Measurements from ENCODE around the gene GLOD4. TPM values are rescaled to one million over a fixed set of nuclear protein-coding genes. Genes with fewer than 3 reads are reported as not detected.

GLOD4 gene
- total RNA-seq, 4 donors from 2014 or later: 52.0 to 94.8 (median 72.0) TPM

- DNase-seq: no peak
- Histone ChIP-seq H3K36me3 (peaks cover 0 to 41% (median 0%) of the 10 kb centered on the region in 3 donors), H3K4me1 (peaks cover 0 to 12% (median 10%) of the 10 kb centered on the region in 4 donors), H3K4me3 (no peak overlapping the region), H3K27me3 (no peaks in the 10 kb centered on the region), H3K27ac (no peak overlapping the region), H3K9me3 (no peaks in the 10 kb centered on the region)
- TF ChIP-seq CTCF (IDR thresholded peaks at IDR 0.05) (no peak), POLR2A (IDR thresholded peaks at IDR 0.05) (no peak)
These were observed 35.1 kb downstream of the GLOD4 start for GRCh38 chr17:746783-747629.

GRCh38 chr17:746181-746580 is 35.9 kb downstream of the GLOD4 start:
- peaks cover 0 to 49% (median 0%) of the 10 kb centered on the region in 3 donors for H3K36me3 ChIP-seq
- H3K9me3 ChIP-seq: no peaks in the 10 kb centered on the region
- H3K27me3 ChIP-seq: no peaks in the 10 kb centered on the region
- no peak for TF ChIP-seq POLR2A (IDR thresholded peaks at IDR 0.05)
- no peak for TF ChIP-seq CTCF (IDR thresholded peaks at IDR 0.05)
- H3K4me1 ChIP-seq: peaks cover 0 to 11% (median 8%) of the 10 kb centered on the region in 4 donors
- no peak overlapping the region for H3K27ac ChIP-seq
- DNase-seq: no peak
- H3K4me3 ChIP-seq: no peak overlapping the region

- no peak for DNase-seq
- Histone ChIP-seq H3K27ac (no peak overlapping the region), H3K4me1 (peaks cover 0 to 3% (median under 1%) of the 10 kb centered on the region in 4 donors), H3K27me3 (no peaks in the 10 kb centered on the region), H3K4me3 (no peak overlapping the region), H3K36me3 (peaks cover 0 to 53% (median 0%) of the 10 kb centered on the region in 3 donors), H3K9me3 (no peaks in the 10 kb centered on the region)
- TF ChIP-seq POLR2A (IDR thresholded peaks at IDR 0.05): no peak
- TF ChIP-seq CTCF (IDR thresholded peaks at IDR 0.05): no peak
These were observed 36.7 kb downstream of the GLOD4 start for GRCh38 chr17:745406-745805.

GRCh38 chr17:744937-745336 is 37.1 kb downstream of the GLOD4 start:
- Histone ChIP-seq H3K9me3 (no peaks in the 10 kb centered on the region), H3K36me3 (peaks cover 0 to 55% (median 0%) of the 10 kb centered on the region in 3 donors), H3K4me3 (no peak overlapping the region), H3K4me1 (no peaks in the 10 kb centered on the region), H3K27me3 (no peaks in the 10 kb centered on the region), H3K27ac (no peak overlapping the region)
- DNase-seq: no peak
- TF ChIP-seq POLR2A (IDR thresholded peaks at IDR 0.05): no peak
- TF ChIP-seq CTCF (IDR thresholded peaks at IDR 0.05): no peak

- H3K9me3 ChIP-seq: no peaks in the 10 kb centered on the region
- no peak overlapping the region for H3K27ac ChIP-seq
- no peak for DNase-seq
- no peak overlapping the region for H3K4me3 ChIP-seq
- H3K27me3 ChIP-seq: no peaks in the 10 kb centered on the region
- TF ChIP-seq POLR2A (IDR thresholded peaks at IDR 0.05): no peak
- no peaks in the 10 kb centered on the region for H3K4me1 ChIP-seq
- H3K36me3 ChIP-seq: peaks cover 0 to 59% (median 0%) of the 10 kb centered on the region in 3 donors
These were observed 38.9 kb downstream of the GLOD4 start for GRCh38 chr17:743139-743538.

GRCh38 chr17:742147-742793 is 39.8 kb downstream of the GLOD4 start:
- TF ChIP-seq CTCF (IDR thresholded peaks at IDR 0.05) (no peak), POLR2A (IDR thresholded peaks at IDR 0.05) (no peak)
- Histone ChIP-seq H3K27me3 (no peaks in the 10 kb centered on the region), H3K36me3 (peaks cover 0 to 54% (median 0%) of the 10 kb centered on the region in 3 donors)

More at GRCh38 chr17:742147-742793, 39.8 kb downstream of the GLOD4 start:
- H3K4me1 ChIP-seq: no peaks in the 10 kb centered on the region
- no peak overlapping the region for H3K27ac ChIP-seq
- H3K9me3 ChIP-seq: no peaks in the 10 kb centered on the region
- H3K4me3 ChIP-seq: no peak overlapping the region
- no peak for DNase-seq
